DOHH2 (cell line): ENCODE measurements around the gene CFAP69.

Source experiments
- H3F3A ChIP-seq: fragments of 200-600 bp; sonication (generic), shearing (Covaris generic); 2 replicates; pipeline ENCODE4 v1.6.0; 2016; ENCODE audit warnings: antibody characterized with exemption, mild to moderate bottlenecking; ENCODE audit not compliant: control insufficient read depth, insufficient read depth
- H3K27ac ChIP-seq: fragments of 200-600 bp; sonication (generic); 2 replicates; pipeline ENCODE4 v1.5.1; 2014; ENCODE audit warnings: low read depth, mild to moderate bottlenecking, low read length, moderate library complexity
- H3K27me3 ChIP-seq: fragments of 200-600 bp; sonication (generic); 2 replicates; pipeline ENCODE4 v1.6.1; 2014; ENCODE audit warnings: mild to moderate bottlenecking, low read length, mixed read lengths; ENCODE audit not compliant: control insufficient read depth
- H3K36me3 ChIP-seq: fragments of 200-600 bp; sonication (generic); 2 replicates; pipeline ENCODE4 v1.6.1; 2014; ENCODE audit warnings: mild to moderate bottlenecking, low read length, moderate library complexity, mixed read lengths; ENCODE audit not compliant: control insufficient read depth
- H3K4me1 ChIP-seq: fragments of 200-600 bp; sonication (generic); 2 replicates; pipeline ENCODE4 v1.6.1; 2014; ENCODE audit warnings: mild to moderate bottlenecking, low read length, mixed read lengths; ENCODE audit not compliant: control insufficient read depth
- H3K4me2 ChIP-seq: fragments of 200-600 bp; sonication (generic); 2 replicates; pipeline ENCODE4 v1.6.0; 2014; ENCODE audit warnings: mild to moderate bottlenecking, low read length, moderate library complexity
- H3K4me3 ChIP-seq: fragments of 200-600 bp; sonication (generic); 2 replicates; pipeline ENCODE4 v1.5.1; 2014; ENCODE audit warnings: mild to moderate bottlenecking, low read length, mixed read lengths
- H3K79me2 ChIP-seq: fragments of 200-600 bp; sonication (generic); 2 replicates; pipeline ENCODE4 v1.6.1; 2014; ENCODE audit warnings: mild to moderate bottlenecking, low read length, mixed read lengths; ENCODE audit not compliant: control insufficient read depth
- H3K9me2 ChIP-seq: fragments of 200-600 bp; sonication (generic); replicated peaks from 2 replicates; pipeline ENCODE4 v1.6.1; 2014; ENCODE audit warnings: mild to moderate bottlenecking, low read length, mixed read lengths; ENCODE audit not compliant: control insufficient read depth
- H3K9me3 ChIP-seq: fragments of 200-600 bp; sonication (generic); 2 replicates; pipeline ENCODE4 v1.6.1; 2014; ENCODE audit warnings: antibody characterized with exemption, low read length, mixed read lengths; ENCODE audit not compliant: control insufficient read depth, insufficient read depth
- H4K20me1 ChIP-seq: fragments of 200-600 bp; sonication (generic); 2 replicates; pipeline ENCODE4 v1.6.0; 2014; ENCODE audit warnings: low read depth, mild to moderate bottlenecking, antibody characterized with exemption, low read length, moderate library complexity; ENCODE audit not compliant: control insufficient read depth, insufficient read depth
- EZH2phosphoT487 ChIP-seq: fragments of 200-600 bp; sonication (generic); IDR thresholded peaks from 2 replicates; pipeline ENCODE4 v1.6.1; 2017; ENCODE audit warnings: borderline replicate concordance, mild to moderate bottlenecking, antibody characterized with exemption, low read length, moderate library complexity, mixed read lengths
- TF ChIP-seq, protein P1 (sequence below): fragments of 200-600 bp; sonication (generic); IDR thresholded peaks from one replicate; pipeline ENCODE4 v1.5.1; 2014; ENCODE audit warnings: antibody characterized with exemption, mild to moderate bottlenecking, low read depth, low read length; ENCODE audit not compliant: poor library complexity, severe bottlenecking

Gene CFAP69

GRCh38 chr7:90311175-90311574, 66.2 kb downstream of the CFAP69 start:
- TF ChIP-seq EZH2phosphoT487: no peak
- TF ChIP-seq, protein P1, sequence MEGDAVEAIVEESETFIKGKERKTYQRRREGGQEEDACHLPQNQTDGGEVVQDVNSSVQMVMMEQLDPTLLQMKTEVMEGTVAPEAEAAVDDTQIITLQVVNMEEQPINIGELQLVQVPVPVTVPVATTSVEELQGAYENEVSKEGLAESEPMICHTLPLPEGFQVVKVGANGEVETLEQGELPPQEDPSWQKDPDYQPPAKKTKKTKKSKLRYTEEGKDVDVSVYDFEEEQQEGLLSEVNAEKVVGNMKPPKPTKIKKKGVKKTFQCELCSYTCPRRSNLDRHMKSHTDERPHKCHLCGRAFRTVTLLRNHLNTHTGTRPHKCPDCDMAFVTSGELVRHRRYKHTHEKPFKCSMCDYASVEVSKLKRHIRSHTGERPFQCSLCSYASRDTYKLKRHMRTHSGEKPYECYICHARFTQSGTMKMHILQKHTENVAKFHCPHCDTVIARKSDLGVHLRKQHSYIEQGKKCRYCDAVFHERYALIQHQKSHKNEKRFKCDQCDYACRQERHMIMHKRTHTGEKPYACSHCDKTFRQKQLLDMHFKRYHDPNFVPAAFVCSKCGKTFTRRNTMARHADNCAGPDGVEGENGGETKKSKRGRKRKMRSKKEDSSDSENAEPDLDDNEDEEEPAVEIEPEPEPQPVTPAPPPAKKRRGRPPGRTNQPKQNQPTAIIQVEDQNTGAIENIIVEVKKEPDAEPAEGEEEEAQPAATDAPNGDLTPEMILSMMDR: no peak
- H3K79me2 ChIP-seq: no peaks in the 10 kb centered on the region

GRCh38 chr7:90312745-90313144, 67.8 kb downstream of the CFAP69 start:
- Histone ChIP-seq H3K36me3 (no peaks in the 10 kb centered on the region), H3K27me3 (peaks cover 14% of the 10 kb centered on the region; the same call in 1 of the 2 replicates), H3K27ac (no peak overlapping the region), H3K4me3 (no peak overlapping the region), H3F3A (no peaks in the 10 kb centered on the region), H3K9me2 (no peaks in the 10 kb centered on the region), H3K9me3 (no peaks in the 10 kb centered on the region), H4K20me1 (no peaks in the 10 kb centered on the region), H3K4me2 (no peak overlapping the region), H3K4me1 (no peaks in the 10 kb centered on the region), H3K79me2 (no peaks in the 10 kb centered on the region)
- no peak for TF ChIP-seq EZH2phosphoT487
- TF ChIP-seq, protein P1: peak; percentile 62

More at GRCh38 chr7:90311175-90311574, 66.2 kb downstream of the CFAP69 start:
- Histone ChIP-seq H3K27me3 (0 out of 2 replicates have a peak, but pooled peaks cover 10% of the 10 kb centered on the region), H3K4me2 (no peak overlapping the region), H3K27ac (no peak overlapping the region), H3K4me3 (no peak overlapping the region), H3K9me2 (no peaks in the 10 kb centered on the region), H3K9me3 (no peaks in the 10 kb centered on the region), H4K20me1 (no peaks in the 10 kb centered on the region), H3K4me1 (no peaks in the 10 kb centered on the region), H3F3A (no peaks in the 10 kb centered on the region), H3K36me3 (no peaks in the 10 kb centered on the region)

DNA sequence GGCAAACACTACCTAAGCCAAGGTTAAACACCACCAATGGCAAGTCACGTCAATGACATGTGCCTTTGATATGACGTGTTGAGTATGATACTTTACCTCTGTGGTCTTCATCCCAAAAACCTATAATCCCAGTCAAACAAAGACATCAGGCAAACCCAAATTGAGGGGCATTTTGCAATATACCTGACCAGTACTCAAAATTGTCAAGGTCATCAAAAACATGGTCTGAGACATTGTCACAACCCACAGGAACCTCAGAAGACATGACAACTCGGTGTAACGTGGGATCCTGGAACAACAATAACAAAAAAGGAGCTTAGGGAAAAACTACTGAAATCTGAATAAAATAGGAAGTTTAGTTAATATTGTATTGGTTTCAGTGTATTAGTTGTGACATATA, 68.9 kb downstream of the CFAP69 start:
- Histone ChIP-seq H4K20me1 (no peaks in the 10 kb centered on the region), H3K4me2 (no peak overlapping the region), H3K27ac (no peak overlapping the region), H3K27me3 (peaks cover 11% of the 10 kb centered on the region; the same call in 1 of the 2 replicates), H3K9me3 (no peaks in the 10 kb centered on the region), H3K79me2 (no peaks in the 10 kb centered on the region), H3K36me3 (no peaks in the 10 kb centered on the region), H3K4me1 (no peaks in the 10 kb centered on the region), H3F3A (no peaks in the 10 kb centered on the region), H3K4me3 (no peak overlapping the region), H3K9me2 (no peaks in the 10 kb centered on the region)
- no peak for TF ChIP-seq EZH2phosphoT487
- TF ChIP-seq, protein P1: no peak
